GM12864 (cell line): ENCODE data around the gene INHBE.
A peak's percentile ranks its signal among the peaks of the same experiment; 100 is the strongest.
"Not testable (repeated sequence)": the region's sequence is repeated elsewhere in the genome, so short reads cannot be mapped to it uniquely, and the experiment has no call there.

ENCODE experiments used
- DNase-seq: peaks from one replicate; pipeline ENCODE4 v3.0.0-alpha.2; 2011; ENCODE audit warnings: low read depth
- H3K4me3 ChIP-seq: 2 replicates; pipeline ENCODE4 v1.5.1; 2011; ENCODE audit warnings: mild to moderate bottlenecking, low read depth, low read length, control low read depth
- TF ChIP-seq, protein P1 (sequence below): IDR thresholded peaks from 2 replicates; pipeline ENCODE4 v1.5.1; 2011; ENCODE audit warnings: low read depth, mild to moderate bottlenecking, moderate library complexity, low read length, control low read depth, inconsistent platforms; ENCODE audit errors: missing control alignments

INHBE gene

DNA sequence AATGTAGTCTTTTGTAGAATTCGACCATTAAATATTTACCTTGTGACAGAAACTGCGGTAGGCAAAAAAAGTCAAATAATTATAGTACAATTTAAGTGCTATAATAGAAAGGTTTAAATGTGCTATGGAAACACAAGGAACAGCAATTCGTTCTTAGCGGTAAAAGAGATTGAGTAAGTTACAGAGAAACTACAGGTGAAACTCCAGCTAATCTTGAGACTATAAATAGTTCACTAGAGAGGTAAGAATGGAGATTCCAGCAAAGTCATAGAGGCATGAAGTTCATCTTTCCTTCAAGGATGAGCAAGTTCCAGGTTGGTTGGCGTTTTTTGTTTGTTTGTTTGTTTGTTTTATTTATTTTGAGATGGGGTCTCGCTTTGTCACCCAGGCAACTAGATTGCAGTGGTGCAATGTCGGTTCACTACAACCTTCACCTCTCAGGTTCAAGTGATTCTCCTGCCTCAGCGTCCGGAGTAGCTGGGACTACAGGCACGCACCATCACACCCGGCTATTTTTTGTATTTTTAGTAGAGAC, 23.4 kb upstream of the INHBE start:
- H3K4me3 ChIP-seq, result peak overlapping the region; percentile 77; the same call in 1 of the 2 replicates
- DNase-seq, result no peak
- TF ChIP-seq, protein P1, sequence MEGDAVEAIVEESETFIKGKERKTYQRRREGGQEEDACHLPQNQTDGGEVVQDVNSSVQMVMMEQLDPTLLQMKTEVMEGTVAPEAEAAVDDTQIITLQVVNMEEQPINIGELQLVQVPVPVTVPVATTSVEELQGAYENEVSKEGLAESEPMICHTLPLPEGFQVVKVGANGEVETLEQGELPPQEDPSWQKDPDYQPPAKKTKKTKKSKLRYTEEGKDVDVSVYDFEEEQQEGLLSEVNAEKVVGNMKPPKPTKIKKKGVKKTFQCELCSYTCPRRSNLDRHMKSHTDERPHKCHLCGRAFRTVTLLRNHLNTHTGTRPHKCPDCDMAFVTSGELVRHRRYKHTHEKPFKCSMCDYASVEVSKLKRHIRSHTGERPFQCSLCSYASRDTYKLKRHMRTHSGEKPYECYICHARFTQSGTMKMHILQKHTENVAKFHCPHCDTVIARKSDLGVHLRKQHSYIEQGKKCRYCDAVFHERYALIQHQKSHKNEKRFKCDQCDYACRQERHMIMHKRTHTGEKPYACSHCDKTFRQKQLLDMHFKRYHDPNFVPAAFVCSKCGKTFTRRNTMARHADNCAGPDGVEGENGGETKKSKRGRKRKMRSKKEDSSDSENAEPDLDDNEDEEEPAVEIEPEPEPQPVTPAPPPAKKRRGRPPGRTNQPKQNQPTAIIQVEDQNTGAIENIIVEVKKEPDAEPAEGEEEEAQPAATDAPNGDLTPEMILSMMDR, result no peak

DNA sequence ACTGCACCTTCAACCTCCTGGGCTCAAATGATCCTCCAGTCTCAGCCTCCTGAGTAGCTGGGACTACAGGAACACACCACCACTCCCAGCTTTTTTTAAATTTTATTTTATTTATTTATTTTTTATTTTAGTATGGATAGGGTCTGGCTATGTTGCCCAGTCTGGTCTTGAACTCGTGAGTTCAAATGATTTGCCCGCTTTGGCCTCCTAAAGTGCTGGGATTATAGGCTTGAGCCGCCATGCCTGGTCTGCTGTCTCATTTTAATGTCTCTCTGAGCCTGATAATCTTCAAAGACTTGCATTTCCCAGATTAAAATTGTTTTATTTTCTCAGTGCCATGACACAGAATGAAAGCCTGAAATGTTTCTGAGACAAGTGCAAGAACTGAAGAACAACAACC, 21.7 kb upstream of the INHBE start:
- DNase-seq, result no peak
- TF ChIP-seq, protein P1, result no peak
- H3K4me3 ChIP-seq, result no peak overlapping the region

DNA sequence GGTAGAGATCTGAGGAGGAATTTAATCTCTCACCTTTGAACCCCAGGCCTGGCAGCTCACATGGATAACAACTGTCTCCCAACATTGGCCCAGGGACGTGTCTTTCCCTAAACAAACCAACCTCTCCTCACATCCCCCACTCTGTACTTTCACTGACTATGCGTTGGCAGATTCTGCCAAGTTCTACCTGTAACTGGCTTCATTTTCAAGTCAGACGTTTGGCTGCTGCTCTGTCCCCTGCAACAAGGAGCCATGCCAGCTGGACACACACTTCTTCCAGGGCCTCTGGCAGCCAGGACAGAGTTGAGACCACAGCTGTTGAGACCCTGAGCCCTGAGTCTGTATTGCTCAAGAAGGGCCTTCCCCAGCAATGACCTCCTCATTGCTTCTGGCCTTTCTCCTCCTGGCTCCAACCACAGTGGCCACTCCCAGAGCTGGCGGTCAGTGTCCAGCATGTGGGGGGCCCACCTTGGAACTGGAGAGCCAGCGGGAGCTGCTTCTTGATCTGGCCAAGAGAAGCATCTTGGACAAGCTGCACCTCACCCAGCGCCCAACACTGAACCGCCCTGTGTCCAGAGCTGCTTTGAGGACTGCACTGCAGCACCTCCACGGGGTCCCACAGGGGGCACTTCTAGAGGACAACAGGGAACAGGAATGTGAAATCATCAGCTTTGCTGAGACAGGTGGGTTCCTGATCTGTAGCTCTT, 20.4 kb upstream of the INHBE start, which contains the start of gene INHBC:
INHBC (plus strand) TSS at position 268 of the 707 bp plus-strand sequence; CDS start at position 371, 103 bp downstream.
- TF ChIP-seq, protein P1, result no peak
- DNase-seq, result no peak
- no peak within 1 kb of the TSS for H3K4me3 ChIP-seq

DNA sequence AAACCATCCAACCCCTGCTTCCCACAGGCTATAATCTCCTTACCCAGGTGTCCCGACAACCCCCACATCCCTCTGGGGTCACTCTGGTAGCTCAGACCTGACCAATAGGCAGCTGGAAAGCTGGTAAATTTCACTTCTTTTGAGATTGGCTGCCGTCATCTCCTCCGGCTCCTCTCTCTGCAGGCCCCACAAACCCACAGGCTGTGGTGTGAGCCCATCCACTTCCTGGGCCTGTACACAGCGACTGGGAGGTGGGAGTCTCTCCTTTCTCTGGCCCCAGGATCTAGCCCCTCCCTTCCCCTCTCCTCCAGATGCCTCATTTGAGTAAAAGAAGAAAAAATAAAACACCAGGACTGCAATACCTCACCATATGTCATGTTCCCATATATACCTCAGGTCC, 19.8 kb upstream of the INHBE start:
- no peak overlapping the region for H3K4me3 ChIP-seq
- TF ChIP-seq, protein P1, result no peak
- DNase-seq, result no peak

DNA sequence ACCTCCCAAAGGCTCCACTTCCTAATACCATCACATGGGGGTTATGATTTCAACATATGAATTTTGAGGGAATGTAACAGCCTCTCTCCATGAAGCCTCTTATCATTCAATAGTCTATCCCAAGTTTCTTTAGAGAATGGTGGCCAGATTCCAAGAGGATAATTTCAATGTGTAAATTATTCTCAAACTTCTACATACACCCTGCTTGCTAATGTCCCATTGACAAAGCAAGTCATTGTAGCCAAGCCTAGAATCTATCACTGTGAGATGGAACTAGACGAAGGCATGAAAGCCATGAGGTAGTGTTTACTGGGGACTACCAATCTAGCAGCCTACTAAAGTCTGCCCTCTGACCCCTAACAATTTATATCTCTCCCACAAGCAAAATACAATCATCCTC, 16.7 kb upstream of the INHBE start:
- no peak overlapping the region for H3K4me3 ChIP-seq
- no peak for DNase-seq
- TF ChIP-seq, protein P1, result no peak

DNA sequence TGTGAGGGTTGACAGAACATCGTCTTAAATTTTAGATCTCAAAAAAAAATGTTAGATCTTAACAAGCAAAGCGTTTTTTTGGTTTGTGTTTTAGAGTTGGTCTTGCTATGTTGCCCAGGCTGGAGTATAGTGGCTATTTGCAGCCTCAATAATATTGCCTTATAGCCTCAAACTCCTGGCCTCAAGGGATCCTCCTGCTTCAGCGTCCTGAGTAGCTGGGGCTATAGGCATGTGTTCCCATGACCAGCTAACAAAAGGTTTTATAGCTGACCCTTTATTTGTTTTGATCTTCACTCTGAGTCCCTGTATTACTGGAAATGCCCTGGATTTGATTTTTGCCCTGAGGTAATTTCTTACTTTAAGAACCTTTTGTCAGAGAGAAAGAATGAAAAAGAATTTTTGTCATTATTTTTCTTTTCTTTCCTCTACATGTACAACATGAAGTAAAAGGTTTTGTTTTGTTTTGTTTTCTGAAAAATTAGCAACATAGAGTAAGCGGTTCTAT, 15.3 kb upstream of the INHBE start:
- TF ChIP-seq, protein P1, result no peak
- H3K4me3 ChIP-seq, result no peak overlapping the region
- DNase-seq, result no peak

DNA sequence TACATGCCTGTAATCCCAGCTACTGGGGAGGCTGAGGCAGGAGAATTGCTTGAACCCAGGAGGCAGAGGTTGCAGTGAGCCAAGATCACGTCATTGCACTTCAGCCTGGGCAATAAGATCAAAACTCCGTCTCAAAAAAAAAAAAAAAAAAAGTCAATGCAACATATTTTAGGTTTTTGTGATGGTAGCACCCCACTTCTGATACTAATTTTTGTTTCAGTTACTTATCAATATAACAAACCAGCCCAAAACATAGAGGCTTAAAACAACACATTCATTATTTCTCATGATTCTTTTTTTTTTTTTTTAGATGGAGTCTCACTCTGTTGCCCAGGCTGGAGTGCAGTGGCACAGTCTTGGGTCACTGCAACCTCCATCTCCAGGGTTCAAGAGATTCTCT, 13.7 kb upstream of the INHBE start:
- not testable (repeated sequence) for H3K4me3 ChIP-seq, DNase-seq
